GM21526 (cell line): ENCODE measurements around the gene CRB1.

Experiments used
- ATAC-seq: cut with Tn5 transposase; IDR thresholded peaks from one replicate; pipeline ENCODE4 v1.9.1; 2021; ENCODE audit warnings: moderate library complexity; ENCODE audit not compliant: unreplicated experiment, low FRiP score

Gene CRB1

DNA sequence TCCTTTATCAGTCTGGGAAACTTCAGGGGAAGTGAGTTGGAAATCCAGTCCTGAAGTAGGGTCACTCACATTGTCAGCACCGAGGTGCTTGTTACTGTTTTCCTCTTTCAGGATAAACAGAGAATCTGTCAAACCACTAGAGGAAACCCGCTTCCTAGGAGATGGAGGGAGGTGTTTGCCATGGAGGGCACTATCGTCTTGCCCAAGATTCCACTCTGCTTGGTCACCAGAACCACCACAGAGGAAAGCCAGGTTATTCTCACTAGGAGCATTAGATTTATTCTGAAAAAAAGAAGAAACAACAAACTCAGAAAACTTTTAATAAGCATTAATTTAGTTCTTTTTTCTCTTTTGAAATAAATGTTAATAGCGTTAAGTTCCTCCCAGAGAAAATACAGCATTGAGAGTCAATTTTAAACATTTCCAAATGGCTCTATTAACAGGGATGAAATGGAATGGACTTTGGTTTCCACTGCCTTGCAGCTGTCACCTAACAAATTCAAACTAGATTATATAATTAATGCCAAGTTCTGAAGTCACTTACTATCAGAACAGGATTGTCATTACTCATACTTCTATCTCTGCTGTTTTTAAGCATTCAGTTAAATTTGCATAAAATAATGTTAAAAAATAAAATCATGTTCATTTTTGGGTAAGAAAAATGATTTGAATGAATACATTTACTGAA is 242.8 kb downstream of the CRB1 start:
- ATAC-seq: no peak

DNA sequence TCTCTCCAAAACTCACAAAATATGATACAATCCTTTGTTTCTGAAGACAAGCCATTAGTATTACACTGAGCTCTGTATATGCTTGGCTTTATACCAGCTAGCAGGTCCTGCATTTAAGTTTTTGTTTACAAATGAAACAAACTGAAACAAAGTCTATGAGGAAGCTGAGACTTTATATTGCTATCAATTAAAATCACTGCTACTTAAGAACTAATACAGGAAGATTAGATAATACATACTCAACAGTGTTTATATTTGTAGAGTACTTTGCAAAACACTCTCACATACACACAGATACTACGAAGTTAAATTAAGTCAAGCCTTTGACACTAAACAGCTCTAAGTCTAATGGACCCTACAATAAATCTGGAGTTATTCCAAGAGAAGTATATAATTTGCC is 247.4 kb downstream of the CRB1 start:
- no peak for ATAC-seq

DNA sequence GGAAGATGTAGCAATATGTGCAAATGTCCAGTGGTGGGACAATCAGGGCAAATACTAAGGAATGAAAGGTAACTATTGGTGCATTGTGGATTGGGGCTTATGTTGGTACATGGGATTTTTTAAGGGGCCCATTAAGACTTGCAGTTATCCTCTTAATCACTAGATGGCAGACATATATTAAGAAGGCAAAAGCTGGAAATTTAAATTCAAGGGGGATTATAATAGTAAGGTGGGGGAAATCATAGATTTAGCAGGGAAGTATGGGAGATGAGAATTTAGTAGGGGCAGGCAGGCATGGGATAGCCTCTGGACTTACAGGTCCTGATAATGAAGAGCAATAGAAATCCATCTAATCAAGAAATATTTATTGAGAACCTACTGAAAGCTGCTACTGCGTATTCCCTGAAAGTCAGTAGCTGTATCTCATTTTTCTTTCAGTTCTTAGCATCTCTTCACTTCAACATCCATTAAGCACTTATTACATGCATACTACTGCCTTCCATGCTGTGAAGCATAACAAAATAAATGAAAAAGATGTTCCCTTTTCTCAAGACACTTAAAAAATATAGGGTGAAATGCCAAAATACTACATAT is 251.8 kb downstream of the CRB1 start:
- no peak for ATAC-seq

DNA sequence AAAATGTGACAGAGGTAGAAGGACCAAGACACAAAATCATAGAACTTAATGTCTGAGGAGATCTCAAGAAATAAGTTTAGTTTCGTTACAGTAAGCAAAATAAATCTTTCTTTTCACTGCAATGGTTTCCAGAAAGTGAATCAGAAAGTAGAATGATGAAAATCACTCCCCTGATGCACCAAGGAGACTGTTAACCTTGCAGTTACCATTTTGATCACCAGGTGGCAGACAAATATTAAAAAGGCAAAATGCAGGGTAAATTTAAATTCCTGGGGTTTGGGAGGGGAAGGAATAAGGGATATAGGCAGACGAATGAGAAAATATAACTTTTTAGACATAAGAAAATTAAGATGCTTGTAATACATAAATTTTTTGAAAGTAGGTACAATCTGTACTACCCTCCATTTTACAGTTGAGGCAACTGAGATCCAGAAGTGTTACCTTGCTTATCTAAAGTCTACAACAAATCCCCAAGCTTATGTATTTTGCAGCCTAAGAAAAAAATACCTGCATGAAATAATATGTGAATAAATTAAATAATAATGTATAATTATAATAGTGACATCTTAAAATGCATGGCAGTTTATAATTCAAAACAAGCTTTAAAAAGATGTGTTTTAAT is 253.2 kb downstream of the CRB1 start:
- peak; percentile 71 for ATAC-seq

DNA sequence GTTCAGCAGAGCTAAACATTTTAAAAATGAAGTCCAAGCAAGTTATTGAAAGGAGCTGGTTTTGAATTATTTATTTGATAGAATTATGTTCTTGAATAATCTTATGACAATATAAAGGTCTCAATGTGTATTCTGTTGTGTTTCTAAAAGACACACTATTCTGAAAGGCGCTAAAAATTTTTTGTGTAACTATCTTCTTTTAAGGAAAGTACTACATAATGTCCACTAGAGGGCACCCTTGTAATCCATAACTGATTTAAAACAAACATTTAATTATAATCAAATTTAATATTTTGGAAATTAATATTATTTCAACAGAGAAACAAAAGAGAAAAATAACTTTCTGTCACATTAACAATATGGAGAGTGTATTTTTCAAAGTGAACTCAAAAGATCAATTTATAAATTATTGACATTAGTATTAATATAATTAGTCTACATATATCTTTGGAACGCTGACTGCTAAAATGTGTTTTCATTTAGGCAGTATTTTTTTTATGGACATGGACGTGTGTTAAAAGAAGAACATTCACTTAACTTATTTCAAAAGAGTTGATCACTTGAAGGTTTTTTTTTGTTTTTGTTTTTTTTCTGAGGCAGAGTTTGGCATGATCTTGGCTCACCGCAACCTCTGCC is 258.8 kb downstream of the CRB1 start:
- ATAC-seq: peak; percentile 48
